HG03442 (cell line): ENCODE results near the gene POLR1G.
A peak's percentile ranks its signal among the peaks of the same experiment; 100 is the strongest.
"Not testable (repeated sequence)": the region's sequence is repeated elsewhere in the genome, so short reads cannot be mapped to it uniquely, and the experiment has no call there.

Experiments used
- ATAC-seq: cut with Tn5 transposase; IDR thresholded peaks from one replicate; pipeline ENCODE4 v1.9.1; 2021; ENCODE audit warnings: mild to moderate bottlenecking, moderate library complexity; ENCODE audit not compliant: unreplicated experiment

Gene POLR1G

DNA sequence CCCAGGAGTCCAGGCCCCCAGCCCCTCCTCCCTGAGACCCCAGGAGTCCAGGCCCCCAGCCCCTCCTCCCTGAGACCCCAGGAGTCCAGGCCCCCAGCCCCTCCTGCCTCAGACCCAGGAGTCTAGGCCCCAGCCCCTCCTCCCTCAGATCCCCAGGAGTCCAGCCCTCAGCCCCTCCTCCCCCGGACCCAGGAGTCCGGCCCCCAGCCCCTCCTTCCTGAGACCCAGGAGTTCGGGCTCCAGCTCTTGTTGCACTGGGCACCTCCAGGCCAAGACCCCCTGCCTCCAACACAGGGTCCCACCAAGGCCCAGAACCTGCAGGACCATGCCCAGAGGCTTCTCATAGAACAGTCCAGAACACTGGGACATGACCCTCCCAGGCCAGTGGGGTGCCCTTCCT, 13.5 kb downstream of the POLR1G start:
- no peak for ATAC-seq

DNA sequence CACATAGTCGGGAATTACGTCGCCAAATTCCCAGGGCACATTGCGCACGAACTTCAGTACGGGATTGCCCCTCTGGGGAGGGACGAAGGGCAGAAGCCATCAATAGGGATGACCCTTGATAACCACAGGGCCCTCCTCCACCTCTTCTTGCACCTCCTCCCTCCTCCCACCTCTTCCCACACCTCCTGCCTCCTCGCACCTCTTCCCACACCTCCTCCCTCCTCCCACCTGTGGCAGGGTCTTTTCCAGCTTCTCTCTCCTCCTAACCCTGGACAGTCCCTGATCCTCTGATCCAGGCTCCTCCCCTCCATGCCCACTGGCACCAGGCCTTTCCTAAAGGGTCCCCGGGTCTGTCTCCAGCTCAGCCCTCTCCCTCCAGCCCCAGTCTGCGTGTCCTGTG, 13.9 kb downstream of the POLR1G start:
- ATAC-seq: no peak

DNA sequence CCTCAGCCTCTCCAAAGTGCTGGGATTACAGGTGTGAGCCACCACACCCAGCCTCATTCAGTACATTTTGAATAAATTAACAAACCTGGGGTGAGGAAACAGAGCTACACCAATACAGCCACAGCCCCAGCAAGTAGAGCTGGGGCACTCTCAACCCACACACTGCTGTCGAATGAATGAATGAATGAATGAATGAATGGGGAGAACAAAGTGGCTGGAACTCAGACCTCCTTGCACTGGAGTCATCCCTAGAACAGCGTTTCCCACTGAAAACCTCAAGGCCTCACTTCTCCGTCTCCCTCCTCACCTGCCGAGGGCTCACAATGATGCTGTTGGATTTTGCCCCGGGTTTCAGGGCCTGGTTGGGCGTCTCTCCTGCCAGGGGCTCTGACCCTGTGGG, 14.4 kb downstream of the POLR1G start:
- ATAC-seq: no peak

DNA sequence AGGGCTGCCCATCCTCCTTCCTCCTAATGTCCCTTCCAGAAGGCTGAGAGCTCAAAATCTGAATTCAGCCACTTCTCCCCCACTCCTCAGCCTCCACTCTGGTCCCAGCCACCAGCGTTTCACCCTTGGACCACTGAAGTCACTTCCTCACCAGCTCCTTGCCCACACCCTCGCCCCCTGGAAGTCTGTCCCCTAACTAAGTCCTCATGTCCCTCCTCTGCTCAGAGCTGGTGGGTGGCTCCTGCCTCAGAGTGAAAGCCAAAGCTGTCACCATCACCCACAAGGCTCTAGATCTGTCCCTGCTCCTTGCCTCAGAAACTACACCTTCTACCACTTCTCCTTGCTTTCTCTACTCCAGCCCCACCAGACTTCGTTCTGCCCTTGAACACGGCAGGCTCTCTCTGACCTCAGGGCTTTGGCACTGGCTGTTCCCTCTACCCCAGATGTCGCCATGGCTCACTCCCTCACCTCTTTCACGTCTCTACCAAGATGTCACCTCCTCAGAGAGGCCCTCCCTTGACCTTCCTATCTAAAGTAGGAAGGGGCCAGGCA, 15.6 kb downstream of the POLR1G start:
- no peak for ATAC-seq

DNA sequence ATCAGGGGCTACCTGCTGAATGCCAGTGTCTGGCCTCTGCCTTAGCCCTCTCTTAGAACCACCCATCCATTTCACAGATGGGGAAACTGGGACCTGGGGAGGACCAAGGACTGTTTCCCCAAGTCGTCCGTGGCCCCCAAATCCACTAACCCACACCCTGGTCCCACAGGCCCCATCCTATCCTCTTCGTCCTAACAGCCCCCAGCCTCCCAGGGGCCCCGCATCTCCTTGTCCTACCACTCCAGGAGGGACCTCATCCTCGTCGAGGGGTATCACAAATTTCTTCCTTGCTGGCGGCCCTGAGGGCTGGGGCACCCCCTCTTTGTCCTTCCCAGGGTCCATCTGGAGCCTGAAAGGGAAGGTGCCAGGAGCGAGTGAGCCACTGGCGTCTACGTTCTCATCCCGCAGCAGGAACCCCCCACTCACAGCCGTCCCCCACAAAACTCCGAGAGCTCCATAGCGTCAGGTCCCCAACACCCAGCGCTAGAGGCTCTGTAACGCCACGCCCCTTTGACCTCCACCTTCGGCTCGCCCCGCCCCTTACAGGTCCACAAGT, 16.7 kb downstream of the POLR1G start:
- no peak for ATAC-seq

DNA sequence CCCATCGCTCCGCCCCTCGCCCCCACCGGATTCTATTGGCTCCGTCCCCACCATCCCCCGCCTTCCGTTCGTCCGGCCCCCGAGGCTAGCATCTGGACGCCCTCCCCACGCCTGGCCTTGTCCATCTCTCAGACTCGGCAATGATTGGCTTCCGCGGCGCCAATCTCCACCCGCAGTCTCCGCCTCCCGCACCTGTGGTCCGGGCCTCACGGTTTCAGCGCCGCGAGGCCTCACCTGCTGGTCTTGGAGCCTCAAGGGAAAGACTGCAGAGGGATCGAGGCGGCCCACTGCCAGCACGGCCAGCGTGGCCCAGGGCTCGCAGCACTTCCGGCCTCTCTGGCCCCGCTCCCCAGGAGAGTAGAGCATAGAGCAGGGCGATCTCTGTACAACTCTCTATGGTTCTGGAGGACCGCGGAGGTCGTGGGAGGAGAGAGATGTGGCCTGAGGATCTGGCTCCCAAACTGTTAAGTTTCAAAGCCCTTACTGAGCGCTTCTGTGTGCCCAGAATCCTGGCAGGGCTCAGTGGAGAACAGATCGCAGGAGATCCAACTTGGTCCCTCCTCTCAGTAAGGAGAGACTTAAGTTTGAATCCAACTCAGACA, 17.2 kb downstream of the POLR1G start, which contains the start of gene ERCC1:
ERCC1 (minus strand) TSS at position 329 of the 602 bp plus-strand sequence. CDS start 543 bp downstream, outside the sequence.
- ATAC-seq: peak; percentile 50

DNA sequence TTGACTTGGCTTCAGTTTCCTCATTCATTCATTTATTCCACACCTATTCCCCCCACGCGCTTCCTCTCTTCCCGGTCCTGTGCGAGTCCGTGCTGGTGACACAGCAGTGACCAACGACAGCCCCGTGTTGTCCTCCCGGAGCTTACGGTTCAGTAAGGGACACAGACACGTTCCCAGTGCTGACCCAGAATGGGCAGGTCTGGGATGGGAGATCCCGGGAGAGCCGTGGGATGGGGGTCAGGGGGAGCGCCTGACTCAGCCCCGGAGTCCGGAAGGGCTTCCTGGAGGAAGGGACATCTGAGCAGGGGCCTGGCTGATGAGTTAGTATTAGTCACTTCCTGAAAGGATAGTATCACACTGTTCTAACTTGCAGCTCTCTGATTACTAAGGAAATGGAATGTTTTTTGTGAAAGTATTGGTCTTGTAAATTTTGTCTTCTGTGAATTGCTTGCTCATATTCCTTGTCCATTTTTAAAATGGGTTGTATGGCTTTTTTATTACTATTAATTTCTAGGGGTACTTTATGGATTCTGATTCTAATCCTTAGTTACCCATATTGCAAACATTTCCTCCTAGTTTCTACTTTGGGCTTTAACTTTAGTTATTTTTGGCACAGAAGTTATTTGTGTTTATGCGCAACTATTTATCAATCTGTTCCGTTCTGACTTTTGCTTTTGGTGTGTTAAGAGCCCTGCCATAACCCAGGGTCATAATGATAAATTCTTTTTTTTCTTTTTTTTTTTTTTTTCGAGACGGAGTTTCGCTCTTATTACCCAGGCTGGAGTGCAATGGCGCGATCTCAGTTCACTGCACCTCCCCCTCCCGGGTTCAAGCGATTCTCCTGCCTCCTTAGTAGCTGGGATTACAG, 18.0 kb downstream of the POLR1G start:
- no peak for ATAC-seq

DNA sequence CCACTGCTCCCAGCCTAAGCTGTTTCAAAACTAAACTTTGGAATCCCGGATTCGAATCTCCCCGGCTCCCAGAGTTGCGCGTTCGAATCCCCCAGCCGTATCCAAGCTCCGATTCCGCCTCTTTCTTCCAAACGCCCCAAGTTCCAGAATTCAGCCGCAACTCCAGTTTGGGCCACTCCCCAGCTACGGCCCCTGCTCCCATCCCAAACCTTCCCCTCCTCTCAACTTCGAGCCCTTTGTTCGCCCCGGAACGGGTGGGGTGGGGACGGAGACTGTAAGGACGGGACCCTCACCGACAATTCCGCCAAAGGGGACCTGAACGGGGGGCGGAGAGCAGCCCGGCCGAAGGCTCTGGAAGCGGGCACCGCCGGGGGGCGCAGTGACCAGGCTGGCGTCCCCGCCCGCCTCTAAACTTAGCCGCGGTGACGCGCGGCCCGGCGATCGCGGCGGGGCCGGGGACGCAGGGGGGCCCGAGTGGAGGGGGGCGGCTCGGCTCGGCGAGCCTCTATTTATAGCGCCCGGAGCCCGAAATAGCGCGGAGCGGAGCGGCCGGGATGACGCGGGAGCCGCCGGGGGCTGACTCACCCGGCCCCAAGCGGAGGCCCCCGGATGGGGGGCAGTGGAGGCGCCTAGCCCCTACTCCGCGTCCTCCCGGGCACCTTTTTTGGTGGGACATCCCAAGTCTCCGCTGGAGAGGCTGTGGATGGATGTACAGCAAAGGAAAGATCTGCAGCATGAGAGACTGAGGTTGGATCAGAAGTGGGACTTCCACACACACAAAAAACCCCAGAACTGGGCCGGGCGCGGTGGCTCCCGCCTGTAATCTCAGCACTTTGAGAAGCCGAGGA, 22.2 kb downstream of the POLR1G start:
- ATAC-seq: no peak

DNA sequence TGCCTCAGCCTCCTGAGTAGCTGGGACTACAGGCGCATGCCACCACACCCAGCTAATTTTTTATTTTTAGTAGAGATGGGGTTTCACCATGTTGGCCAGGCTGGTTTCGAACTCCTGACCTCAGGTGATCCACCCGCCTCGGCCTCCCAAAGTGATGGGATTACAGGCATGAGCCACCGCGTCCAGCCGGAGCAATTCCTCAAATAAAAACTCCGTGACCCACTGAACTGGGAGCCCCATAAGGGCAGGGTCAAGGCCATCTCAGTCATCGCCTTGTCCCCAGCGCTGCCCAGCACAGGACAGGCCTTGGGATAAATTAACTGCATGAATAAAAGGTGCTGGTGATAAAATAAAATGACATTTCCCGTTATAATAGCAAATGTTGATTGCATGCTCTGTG, 23.5 kb downstream of the POLR1G start:
- not testable (repeated sequence) for ATAC-seq

DNA sequence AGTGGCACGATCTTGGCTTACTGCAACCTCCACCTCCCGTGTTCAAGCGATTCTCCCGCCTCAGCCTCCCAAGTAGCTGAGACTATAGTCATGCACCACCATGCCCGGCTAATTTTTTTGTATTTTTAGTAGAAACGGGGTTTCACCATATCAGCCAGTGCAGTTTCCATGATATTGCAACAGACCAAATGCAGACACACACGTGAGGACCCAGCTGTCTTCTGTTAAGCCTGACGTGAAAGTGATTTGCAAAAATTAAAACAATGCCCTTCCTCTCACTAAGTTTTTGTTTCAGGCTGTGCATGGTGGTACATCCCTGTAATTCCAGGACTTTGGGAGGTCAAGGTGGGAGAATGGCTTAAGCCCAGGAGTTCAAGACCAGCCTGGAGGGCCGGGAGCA, 24.6 kb downstream of the POLR1G start:
- ATAC-seq: not testable (repeated sequence)

DNA sequence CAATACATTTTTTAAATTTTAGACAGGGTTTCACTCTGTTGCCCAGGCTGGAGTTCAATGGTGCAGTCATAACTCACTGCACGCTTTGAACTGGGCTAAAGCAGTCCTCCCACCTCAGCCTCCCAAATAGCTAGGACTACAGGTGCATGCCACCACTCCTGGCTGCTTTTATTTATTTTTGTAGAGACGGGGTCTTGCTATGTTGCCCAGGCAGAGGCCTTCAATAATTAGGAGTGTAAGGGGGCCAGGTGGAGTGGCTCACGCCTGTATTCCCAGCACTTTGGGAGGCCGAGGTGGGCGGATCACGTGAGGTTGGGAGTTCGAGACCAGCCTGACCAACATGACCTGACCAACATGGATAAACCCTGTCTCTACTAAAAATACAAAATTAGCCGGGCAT, 26.1 kb downstream of the POLR1G start:
- not testable (repeated sequence) for ATAC-seq

DNA sequence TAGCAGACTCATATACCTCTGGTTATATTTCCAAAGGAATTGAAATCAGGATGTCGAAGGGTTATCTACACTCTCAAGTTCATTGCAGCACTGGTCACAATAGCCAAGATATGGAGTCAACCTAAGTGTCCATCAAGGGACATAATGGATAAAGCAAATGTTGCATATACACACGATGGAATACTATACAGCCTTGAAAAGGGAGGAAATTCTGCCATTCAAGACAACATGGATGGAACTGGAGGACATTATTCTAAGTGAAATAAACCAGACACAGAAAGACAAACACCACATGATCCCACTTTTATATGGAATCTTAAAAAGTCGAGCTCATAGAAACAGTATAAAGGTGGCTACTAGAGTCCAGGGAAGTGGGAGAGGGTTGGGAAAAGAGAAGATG, 30.9 kb downstream of the POLR1G start:
- no peak for ATAC-seq

DNA sequence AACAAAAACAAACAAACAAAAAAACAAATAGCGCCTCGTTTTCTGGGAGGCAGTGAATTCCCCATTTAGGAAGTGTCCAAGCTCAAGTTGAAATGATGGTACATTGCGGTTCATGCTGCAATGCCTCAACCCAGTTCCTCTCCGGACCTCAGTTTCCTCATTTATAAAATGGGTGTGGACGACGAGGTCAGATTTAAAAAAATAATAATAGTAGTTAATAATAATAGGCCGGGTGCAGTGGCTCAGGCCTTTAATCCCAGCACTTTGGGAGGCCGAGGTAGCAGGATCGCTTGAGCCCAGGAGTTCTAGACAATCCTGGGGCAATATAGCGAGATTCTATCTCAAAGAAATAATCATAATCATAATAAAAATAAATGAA, 32.7 kb downstream of the POLR1G start:
- ATAC-seq: no peak

DNA sequence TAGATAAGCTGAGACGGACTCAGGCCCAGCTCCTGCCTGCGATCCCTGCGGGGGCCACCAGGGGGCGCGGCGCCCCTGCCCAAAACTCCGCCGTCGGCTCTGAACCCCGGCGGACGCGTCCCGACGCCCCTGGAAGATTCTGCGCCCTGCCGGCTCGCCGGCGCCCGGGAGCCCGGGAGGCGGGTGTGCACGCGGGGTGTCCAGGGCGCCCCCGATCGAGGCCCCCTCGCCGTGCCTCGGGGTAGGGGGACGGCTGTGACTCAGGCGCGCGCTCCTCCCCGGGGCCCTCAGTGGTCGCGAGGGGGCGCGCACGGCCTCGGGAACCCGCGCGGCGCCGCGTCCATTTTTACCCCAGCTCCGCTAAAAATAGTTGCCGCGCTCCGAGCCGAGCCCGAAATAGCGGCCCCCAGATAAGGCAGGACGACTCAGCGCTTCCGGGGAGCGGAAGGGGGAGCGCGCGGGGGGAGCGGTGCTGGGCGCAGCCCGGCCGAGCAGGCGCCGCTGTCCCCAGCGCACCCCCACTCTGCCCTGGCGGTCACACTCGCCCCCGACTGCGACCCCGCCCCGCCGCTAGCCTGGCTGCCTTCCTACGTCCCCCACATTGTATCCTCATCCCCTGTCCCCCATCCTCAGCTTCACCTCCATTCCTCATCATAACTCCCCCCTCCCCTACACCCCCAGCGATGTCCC, 33.3 kb downstream of the POLR1G start:
- peak; percentile 61 for ATAC-seq

DNA sequence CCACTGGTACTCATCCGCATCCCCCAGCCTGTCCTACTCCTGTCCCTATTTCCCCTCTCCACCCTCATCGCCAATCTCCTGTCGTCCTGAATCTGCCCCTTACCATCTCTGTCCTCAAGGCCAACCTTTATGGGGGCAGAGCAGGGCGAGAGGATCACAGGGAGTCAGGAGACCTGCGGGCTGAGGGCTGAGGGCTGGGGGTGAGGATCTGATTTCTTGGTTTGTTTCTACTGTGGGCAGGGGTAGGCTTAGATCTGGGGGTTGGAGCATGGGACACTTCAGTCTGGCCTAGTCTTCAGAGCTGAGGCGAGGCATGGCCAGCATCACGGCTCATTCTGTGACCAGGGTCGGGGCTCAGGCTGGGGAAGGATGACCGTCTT, 33.8 kb downstream of the POLR1G start:
- no peak for ATAC-seq

DNA sequence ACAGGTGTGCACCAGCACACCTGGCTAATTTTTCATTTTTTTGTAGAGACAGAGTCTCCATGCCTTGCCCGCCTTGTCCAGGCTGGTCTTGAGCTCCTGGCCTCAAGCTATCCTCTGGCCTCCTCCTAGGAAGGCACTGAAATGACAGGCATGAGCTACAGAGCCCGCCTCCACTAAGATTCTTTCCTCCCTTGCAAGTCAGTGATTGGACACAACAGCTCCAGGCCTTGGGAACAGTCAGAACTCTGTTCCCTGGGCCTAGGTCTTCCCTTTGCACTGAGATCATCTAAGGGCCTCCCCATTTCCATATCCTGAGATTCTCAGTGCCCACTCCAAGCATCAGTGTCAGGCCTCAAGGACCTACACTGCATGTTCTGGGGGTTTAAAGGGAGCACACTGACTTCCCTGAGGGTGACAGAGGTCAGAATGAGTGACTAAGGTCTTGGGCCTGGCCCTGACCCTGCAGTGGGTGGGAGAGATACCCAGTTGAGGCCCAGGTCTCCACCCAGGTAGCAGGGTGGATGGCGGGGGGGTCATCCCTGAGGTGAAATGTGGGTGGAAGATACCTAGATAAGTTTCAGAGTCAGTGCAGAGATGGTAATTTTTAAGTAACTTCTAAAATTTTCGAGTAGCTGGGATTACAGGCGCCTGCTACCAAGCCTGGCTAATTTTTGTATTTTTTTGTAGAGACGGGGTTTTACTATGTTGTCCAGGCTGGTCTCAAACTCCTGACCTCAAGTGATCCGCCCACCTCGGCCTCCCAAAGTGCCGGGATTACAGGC, 34.6 kb downstream of the POLR1G start:
- no peak for ATAC-seq

DNA sequence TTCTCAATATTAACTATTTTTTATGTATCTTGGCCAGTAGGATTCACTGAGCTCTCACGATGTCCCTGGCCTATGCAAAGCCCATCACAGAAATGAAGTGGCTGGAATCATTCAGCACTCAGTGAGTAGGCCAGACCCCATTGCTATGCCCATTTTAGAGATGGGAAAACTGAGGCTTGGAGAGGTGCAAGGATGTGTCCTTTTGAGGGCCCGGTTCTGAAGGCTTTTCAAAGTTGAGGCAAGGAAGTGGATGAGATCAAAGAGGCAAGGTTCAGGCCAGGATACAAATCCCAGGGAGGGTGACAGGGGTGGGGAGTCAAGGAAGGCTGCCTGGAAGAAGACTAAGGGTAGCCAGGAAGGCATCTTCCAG, 35.9 kb downstream of the POLR1G start:
- ATAC-seq: no peak

DNA sequence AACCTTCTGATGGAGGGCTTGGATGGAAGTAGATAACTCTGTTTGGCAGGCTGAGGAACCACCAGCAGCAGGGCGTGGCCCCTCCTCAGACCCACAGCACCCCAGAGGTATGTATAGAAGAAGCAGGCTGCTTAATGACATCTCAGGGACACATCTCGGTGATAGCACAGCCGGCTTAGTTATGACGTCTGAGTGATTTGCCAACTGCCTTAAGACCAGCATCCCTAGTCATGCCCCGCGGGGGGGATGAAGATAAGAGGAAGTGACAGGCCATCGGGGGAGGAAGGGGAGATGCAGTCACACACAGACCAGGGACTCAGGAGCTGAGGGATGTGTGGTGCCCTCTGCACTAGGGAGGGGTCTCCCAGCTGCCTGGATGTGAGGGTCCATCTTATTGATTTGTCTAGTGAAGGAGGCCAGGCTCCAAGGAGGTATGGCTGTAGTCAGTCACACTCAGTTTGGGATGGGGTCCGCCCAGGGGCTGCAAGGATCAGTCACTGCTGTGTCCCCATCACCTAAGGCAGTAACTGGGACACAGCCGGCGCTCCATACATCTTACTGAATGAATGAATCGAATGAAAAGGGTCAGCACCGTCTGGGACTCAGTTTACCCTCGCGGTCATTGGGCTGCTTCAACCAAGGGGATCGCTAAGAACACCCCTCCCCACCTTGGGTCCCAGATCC, 36.5 kb downstream of the POLR1G start:
- no peak for ATAC-seq
